ENCODE results near the gene LAGE3.
"Not testable (repeated sequence)": the region's sequence is repeated elsewhere in the genome, so short reads cannot be mapped to it uniquely, and the experiment has no call there.

Gene LAGE3

DNA sequence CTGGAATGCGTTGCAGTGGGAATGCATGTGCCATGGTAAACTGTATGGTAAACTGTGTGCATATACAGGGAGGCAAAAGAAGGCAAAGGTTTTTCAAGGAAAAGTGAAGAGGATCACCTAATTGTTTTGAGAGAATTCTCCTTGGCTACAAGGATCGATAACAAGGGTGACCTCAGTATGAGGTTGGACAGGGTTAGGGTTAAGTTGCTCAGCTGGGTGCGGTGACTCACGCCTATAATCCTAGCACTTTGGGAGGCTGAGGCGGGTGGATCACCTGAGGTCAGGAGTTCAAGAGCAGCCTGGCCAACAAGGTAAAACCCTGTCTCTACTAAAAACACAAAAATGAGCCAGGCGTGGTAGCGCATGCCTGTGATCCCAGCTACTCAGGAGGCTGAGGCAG lies 22.3 kb upstream of the LAGE3 start:
- DNase-seq = not testable (repeated sequence)

DNA sequence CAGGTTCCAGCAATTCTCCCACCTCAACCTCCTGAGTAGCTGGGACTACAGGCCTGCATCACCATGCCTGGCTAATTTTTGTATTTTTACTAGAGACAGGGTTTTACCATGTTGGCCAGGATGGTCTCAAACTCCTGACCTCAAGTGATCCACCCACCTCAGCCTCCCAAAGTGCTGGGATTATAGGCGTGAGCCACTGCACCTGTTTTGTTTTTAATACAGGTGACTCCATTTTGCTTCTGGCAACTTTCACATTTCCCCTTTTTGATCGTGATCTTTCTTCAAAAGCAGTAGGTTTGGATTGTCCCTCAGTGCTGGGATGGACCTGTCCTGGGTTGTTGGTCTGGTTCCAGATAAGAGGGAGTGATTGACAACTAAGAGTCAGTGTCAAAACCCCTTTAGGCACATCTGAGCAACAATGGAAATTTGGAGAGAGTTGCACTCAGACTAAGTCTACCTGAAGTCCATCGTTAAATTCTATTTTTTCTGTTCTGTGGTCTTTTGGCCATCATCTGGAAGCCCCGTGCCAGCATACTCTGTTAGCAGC lies 17.6 kb upstream of the LAGE3 start:
- not testable (repeated sequence) for DNase-seq

DNA sequence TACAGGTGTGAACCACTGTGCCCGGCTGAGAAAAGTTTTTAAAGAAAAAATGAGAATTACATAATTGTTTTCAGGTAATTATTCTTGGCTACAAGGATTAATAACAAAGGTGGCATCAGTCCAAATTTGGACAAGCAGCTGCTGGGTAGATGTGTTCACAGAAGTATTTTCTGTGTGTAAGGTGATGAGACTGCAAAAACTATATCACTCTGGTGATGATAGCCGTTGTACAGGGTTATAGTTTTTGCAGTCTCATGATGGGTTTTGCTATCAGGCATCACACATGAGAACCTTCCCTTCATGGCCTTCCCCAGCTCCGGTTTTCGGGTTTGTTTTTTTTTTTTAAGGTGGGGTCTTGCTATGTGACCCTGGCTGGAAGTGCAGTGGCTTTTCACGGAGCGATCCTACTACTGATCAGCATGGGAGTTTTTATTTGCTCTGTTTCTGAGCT lies 16.4 kb upstream of the LAGE3 start:
- DNase-seq = no peak

DNA sequence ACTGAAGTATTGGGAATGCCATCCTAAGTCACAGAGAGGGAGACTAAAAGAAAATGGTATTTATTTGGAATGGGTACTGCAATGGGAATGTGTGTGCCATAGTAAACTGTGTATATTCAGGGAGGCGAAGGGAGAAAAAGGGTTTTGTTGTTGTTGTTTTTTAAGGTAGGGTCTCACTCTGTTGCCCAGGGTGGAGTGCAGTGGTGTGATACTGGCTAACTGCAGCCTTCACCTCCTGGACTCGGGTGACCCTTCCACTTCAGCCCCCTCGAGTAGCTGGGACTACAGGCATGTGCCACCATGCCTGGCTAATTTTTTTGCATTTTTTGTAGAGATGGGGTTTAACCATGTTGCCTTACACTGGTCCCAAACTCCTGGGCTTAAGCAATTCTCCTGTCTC lies 15.6 kb upstream of the LAGE3 start:
- DNase-seq = no peak

DNA sequence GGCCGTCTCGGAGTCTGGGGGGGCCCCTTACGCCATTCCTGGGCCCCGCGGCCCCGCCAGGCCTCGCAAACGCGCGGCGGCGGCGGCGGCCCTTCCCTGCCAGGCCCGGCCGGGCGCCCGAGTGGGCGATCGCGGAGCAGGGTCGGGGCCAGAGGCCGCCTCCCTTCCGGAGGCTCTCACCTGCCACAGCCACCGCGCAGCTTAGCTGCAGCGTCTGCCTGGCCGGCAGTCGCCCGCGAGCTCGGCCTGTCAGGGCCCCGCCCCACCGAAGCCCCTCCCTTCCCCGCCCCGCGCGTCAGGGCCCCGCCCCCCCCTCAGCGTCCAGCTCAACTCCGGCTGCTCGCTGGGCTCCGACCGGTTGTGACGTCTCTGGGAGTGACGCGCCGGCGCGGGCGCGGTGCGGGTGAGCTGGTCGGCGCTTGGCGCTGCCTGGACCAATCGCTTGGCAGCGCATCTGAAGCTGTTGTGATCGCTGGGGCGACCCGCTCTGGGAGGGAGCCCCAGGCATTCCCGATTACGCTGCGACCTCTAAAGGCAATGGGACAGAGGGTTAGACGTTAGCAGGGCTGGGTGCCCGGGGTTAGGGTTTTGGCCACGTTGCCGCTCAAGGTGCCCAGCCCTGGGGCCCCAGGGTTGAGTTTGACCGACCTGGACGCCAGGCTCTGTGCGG lies 11.5 kb upstream of the LAGE3 start, which contains the start of gene SLC10A3:
TSS of gene SLC10A3 (minus strand) at position 216 of the 670 bp plus-strand sequence. CDS start 1,689 bp downstream, outside the sequence.
- peak; percentile 94 for DNase-seq

DNA sequence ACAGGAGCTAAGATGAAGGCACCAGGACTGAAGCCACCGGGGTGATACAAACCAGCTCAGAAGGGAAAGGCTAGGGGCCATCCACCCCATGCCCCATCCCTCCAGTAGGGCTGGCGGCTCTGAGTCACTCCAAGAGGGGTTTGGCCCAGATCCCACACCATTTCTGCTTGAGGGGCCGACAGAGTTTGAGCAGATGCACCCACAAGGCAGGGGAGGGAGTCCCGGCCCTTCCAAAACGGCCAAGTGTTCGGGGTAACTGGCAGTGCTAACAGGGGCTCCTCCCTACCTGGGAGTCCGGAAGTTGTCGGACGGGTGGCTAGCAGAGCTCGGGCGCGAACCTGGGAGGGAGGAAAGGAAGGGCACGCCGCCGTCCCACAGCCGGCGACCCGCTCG lies 10.9 kb upstream of the LAGE3 start:
- peak; percentile 32 for DNase-seq

DNA sequence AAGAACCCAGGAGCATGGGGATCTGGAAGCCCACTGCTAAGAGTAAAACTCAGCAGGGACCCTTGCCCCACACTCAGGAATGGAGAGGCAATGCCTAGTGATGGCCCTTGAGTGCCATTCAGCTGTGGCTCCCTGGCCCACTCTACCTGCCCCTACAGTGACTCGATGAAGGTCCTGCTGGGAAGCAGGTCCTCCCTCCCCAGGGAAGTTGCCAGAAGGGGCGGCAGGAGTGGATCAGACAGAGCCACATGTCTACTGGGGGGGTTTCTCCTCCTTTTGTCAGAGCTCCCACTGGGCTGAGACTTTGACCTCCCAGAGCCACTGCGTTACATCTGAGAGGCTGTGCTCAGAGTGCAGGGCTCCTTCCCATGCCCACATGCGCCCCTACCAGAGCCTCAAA lies 10.1 kb upstream of the LAGE3 start:
- no peak for DNase-seq

DNA sequence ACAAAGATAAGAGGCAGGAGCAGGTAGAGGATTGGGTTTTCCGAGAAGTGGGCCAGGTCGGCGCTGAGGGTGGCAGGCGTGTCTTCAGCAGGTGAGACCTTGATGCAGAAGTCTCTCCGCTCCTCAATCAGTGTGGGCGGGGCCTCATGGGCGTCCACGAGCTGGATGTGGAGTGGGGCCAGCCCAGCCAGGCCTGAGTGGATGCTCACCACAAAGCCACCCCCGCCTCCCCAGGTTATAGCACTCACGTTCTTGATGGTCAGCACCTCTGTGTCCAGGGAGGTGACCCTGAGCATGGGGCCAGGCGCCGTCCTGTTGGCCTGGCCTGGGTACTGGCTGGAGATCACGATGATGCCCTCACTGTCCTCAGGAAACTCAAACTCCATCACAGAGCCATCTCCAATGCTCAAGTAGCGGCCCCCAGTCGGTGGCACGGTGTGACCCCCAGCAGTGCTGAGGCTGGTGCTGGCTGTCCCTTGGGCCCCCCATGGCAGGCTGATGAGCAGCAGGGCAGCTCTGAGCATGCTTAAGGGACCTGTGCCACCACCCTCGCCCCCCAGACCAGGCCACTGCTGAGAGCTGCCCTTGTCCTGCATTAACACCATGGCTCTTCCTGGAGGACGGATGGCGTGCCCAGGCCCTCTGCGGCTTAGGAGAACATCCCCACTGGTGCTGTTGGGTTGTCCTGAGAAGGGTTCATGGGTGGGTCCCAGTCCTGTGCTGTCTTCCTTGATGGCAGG lies 9.4 kb upstream of the LAGE3 start:
- no peak for DNase-seq

DNA sequence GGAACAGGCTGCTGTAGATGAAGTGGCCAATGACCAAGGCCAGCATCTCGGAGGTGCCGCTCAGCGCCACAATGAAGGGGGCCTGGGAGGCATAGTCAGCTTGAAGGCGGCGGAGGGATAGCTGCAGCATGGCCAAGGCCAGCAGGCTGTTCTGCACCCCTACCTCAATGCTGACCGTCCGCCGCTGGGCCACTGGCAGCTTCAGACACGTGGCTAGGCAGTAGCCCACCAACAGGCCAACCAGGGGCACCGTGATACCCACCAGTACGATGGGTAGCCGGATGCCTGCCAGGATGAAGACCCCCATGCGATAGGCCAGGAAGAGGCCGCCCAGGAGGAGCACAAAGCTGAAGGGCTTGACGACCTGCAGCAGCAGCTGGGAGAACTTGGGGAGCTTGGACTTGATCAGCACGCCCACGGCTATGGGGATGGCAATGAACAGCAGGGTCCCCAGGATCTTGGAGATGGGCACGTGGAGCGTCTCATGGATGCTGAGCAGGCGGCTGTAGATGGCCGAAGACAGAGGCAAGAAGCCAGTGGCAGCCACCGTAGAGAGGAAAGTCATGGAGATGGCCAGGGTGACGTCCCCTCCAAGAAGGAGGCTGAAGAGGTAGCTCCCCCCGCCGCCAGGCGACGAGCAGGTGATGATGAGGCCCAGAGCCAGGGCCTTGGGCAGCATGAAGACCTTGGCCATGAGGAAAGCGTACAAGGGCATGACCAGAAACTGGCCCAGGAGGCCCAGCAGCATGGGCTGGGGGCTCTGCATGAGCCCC lies 8.6 kb upstream of the LAGE3 start:
- no peak for DNase-seq

DNA sequence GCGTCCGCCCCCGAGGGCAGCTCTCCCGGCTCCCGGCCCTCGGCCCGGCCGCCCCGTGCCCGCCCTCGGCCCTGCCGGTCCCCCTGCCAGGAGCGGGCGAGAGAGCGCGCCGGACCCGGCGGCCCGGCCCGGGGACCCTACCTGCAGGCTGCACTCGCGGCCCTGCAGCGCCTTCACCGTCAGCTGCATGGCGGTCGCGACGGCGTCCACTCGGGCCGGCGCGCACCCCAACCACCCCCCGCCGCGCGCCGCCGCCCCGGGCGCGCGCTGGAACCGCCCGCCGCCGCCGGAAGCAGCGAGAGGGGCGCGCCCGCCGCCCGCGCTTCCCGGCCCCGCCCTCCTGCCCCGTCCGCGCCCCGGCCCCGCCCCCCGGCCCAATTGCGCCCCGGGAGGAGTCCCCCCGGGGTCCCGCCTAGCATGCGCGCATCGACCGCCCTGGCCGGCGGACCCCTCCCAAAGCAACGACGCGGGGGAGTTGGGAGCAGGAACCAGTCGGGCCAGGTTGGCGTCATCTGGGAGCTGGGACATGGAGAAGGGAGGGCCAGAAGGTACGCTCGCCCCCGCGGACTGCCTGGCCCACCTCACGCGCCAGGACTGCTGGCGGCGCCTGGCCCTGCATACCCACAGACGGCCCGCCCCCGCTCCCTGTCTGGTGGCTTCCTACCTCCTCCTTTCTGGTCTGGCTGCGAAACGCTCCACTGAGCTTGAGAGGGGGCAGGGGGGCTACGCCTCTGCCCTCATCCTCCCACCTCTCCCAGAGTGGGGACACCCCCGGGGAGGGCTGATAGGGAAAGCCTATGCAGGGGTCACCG lies 7.5 kb upstream of the LAGE3 start, which contains the start of gene UBL4A:
TSS of gene UBL4A (minus strand) at position 220 of the 812 bp plus-strand sequence. CDS start at position 189, 31 bp downstream.
- DNase-seq = peak; percentile 64

DNA sequence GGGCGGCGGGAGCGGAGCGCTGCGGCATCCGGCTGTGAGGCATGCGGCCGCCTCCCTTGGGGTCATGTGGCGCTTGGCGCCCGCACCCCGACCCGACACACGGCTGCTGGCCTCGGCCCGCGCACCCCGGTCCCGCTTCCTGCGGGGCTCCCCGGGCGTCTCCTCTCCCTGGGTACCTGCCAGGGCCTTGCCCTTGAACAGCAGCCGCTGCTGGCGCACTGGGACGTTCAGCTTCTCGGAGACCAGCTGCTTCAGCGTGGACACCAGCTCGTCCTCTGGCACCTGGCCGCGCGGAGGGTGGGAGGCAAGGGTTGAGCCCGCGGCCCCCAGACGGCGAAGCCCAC lies 6.9 kb upstream of the LAGE3 start:
- peak; percentile 29 for DNase-seq

DNA sequence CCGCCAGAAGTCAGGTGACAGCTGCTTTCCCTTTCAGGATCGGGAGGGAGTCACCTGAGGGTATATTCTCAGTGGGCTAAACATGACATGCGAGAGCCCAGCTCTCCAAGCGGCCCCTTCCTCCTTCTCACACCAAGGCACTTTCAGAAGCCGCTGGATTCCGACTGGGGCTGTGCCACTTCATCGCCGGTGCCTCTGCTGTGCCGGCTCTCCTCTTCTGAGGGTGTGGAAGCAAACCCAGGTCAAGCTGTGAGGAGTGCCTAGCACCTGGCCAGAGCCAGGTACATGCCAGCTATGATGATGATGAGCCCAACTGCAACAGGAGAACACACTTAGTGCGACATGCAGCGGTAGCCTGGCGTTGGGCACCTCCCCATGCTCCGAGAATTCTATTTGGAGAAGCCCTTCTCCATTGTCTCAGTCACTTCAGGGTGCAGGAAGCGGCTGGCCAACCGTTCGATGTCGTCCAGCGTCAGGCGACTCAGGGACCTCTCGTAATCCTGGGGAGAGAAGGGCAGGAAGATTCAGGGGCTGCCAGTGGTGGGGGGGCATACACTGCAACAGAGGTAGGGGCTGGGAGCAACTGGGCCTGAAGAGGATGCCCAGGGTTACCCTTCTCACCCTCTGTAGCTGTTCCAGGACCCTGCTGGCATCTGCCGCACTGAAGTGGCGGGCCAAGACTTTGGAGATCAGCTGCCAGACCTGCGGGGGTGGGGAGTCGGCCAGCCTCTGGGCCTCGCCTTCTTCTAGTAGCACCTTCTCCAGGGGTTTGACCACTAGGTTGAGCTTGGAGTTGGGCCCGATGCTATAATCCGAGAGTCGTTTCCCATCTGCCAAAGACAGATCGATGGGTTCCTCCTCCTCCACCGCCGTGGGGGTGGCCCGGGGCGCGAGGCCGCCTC lies 6.3 kb upstream of the LAGE3 start:
- DNase-seq = no peak

DNA sequence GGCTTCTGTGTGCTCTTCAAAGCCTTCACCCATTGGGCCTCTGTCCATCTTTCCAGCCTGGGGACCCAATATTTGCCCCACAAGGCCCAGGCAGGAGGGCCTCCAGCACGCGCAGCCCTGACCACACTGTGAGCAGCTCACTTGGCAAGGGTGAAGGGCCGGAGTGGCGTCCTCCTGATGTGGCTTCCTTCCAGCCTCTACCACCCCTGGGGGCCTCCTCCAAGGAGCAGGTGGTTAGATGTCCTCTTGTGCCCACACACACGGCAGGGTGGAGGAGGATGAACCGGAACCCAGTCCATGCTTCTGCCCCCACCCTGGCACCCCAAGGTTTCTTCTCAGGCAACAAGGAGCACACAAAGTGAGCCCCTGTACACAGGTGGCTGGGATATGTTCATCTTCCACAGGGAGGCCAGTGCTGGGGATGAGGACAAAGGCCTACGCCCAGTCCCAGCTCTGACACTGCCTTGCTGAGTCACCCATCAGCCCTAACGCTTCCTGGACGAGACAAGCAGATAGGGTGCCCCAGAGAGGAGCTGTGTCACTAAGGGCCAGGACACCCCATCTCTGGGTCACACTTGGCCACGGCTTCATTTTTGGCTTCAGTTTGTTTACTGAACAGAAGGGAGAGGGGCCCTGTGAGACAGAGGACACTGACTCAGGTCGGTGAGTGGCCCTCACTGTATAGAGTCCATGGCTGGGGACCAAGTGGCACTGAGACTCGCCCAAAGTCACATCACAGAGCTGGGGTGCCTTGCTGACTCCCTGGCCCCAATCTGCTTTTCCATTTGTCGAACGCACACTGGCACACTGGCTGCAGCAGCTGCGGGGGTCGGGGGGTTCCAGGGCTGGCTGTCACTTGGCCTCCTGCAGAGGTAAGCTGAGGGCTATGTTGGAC lies 5.4 kb upstream of the LAGE3 start:
- DNase-seq = no peak

DNA sequence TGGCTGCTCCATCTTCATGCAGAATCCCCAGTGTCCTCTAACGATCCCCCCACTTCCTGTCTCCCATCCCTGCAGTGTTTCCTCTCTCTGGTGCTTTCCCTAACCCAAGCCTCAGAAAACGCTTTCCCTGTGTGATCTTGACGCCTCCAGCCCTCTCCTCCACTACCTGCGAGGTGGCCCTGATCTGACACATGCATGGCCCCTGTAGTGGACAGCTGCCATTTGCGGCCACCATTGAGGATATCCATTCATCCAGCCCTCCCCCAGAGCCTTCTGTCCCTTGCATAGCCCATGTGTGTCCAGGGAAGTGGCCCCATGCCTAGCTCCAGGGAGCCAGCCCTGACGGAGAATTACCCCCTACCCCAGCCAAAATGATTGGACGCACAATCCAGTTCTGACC lies 4.2 kb upstream of the LAGE3 start:
- DNase-seq = no peak

DNA sequence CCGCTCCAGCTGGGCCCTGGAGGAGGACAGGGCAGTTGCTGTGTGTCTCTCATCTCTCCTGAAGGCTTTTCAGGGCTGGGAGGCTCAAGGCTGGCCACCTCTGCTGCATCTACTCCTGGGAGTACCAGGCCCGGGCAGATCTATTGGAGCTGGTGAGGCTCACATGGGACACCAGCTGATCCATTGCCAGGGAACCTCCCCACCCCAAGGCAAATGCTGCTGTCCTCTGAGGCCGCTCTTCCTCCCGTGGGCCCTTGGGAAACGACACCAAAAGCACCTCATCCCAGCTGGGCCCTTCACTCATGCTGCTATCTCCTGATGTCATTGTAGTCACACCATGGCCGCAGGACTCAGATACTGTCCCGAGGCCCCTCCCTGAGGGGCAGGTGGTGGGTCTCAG lies 3.7 kb upstream of the LAGE3 start:
- DNase-seq = no peak

DNA sequence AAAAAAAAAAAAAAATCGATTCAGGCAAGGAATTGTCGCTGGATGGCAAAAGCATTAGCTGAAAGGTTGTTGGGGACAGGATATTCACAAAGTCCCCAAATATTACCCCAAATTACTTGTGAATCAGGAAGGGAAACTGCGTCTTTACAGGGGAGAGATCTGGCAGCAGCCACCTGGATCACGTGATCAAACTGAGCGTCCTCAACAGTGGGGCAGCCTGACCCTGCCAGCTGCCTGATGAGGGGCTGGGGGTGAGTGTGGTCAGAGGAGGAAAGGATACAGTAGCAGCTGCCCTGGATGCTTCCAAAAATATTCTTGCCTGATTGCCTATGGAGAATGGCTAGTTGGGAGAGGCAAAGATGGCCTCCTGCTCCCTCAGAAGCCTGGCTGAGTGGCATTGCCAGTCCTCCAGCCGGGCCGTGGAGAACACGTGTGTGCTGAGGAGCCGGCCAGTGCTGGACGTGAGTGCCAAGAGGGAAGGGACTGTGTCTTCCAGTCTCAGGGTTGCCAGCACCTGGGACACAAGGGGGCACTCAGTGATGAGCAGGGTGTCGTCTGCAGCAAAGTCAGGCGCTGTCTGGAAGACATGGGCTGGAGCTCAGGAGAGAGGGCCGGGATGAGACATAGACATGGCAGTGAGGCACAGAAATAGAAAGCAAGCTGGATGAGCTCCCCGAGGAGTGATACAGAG lies 3.0 kb upstream of the LAGE3 start:
- DNase-seq = no peak

DNA sequence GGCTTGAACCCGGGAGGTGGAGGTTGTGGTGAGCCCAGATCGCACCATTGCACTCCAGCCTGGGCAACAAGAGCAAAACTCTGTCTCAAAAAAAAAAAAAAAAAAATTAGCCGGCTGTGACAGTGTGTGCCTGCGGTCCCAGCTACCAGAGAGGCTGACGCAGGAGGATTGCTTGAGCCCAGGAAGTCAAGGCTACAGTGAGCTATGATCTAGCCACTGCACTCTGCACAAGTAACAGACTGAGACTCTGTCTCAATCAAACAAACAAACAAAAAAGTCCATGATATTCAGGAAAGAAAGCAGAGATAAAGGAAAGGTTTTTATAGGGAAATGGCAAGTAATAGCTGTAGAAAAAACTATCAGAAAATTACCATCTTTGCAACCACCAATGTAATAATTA lies 2.1 kb upstream of the LAGE3 start:
- DNase-seq = no peak

DNA sequence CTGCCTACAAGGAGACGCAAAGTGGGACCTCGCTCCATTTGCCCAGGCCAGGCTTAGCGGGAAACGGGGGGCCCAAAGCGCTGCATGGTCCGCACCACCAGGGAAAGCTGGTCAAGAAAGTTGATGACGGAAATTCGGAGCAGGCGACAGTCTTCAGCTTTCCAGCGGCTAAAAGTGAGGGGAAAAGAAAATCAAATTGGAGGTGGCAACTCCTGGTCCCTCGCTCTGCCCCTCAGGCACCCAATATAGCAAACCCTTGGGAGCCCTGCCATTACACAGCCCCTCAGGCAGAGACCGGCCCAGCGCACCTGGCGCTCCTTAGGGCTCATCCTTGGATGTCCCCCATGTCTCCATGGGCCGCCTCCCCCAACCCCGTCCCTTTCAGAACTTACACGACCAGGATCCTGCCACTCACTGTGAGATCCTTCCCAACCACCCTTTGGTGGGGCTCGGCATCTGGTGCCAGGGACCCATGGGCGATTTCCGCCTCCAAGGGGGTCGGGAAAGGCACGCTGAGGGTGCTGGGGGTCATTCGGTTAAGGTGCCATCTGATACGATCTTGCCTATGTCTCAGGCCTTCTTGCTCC lies 1.1 kb downstream of the LAGE3 start:
- DNase-seq = peak; percentile 5

DNA sequence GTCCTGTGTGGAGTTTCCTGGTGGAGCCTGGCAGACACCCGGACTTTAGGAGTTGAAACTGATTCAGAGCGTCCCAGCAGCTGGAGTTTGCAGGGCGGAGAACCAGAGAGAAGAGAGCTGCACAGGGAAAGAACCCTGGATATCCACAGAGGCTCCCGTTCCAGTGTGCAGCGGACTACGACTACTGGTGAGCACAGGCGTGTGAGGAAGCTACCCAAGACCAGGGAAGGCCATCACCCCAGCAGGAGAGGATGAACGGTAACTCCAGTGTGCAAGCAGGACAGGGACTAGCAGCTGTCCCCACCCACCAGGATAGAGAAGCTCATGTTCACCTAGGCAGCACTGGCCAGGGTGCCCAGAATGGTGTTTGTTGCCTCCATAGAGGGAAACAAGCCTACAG lies 2.3 kb downstream of the LAGE3 start:
- DNase-seq = no peak
